Measurements from ENCODE around the gene ARID1B. TPM values are rescaled to one million over a fixed set of nuclear protein-coding genes. Genes with fewer than 3 reads are reported as not detected.

Gene ARID1B
- total and polyA plus RNA-seq, 2 experiments from 2014 or later, result 32.9 to 67.0 TPM

DNA sequence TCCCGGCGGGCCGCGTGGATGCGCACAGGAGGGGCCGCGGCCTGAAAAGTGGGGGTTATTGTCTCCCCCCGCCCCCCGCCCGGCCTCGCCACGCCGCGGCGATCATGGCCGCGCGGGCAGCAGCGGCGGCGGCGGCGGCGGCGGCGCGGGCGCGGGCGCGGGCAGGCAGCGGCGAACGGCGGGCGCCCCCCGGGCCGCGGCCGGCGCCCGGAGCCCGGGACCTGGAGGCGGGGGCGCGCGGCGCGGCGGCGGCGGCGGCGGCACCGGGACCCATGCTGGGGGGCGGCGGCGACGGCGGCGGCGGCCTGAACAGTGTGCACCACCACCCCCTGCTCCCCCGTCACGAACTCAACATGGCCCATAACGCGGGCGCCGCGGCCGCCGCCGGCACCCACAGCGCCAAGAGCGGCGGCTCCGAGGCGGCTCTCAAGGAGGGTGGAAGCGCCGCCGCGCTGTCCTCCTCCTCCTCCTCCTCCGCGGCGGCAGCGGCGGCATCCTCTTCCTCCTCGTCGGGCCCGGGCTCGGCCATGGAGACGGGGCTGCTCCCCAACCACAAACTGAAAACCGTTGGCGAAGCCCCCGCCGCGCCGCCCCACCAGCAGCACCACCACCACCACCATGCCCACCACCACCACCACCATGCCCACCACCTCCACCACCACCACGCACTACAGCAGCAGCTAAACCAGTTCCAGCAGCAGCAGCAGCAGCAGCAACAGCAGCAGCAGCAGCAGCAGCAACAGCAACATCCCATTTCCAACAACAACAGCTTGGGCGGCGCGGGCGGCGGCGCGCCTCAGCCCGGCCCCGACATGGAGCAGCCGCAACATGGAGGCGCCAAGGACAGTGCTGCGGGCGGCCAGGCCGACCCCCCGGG lies 637 bp downstream of the ARID1B start:
- peak overlapping the region; percentile 61 for H2AFZ ChIP-seq
- peaks cover 56% of the 10 kb centered on the region for H3K79me2 ChIP-seq
- H4K20me1 ChIP-seq (ENCODE audit: insufficient read depth, poor library complexity, severe bottlenecking), result peaks cover 21% of the 10 kb centered on the region
- DNase-seq (ENCODE audit: low spot score), result peak; percentile 76
- H3K9me3 ChIP-seq (ENCODE audit: low read depth), result no peaks in the 10 kb centered on the region
- peaks cover 33% of the 10 kb centered on the region for H3K4me1 ChIP-seq (ENCODE audit: insufficient read depth)
- H3K27ac ChIP-seq, result peak overlapping the region; percentile 99
- peak overlapping the region; percentile 89 for H3K4me2 ChIP-seq
- no peaks in the 10 kb centered on the region for H3K27me3 ChIP-seq
- under 1% methylated on average over 29 of the region's 113 CpGs for WGBS (ENCODE audit: low lambda C conversion rate, missing lambda C conversion rate)
- no peak for TF ChIP-seq EZH2 (IDR thresholded peaks at IDR 0.05; ENCODE audit: borderline replicate concordance)
- TF ChIP-seq, protein P1, sequence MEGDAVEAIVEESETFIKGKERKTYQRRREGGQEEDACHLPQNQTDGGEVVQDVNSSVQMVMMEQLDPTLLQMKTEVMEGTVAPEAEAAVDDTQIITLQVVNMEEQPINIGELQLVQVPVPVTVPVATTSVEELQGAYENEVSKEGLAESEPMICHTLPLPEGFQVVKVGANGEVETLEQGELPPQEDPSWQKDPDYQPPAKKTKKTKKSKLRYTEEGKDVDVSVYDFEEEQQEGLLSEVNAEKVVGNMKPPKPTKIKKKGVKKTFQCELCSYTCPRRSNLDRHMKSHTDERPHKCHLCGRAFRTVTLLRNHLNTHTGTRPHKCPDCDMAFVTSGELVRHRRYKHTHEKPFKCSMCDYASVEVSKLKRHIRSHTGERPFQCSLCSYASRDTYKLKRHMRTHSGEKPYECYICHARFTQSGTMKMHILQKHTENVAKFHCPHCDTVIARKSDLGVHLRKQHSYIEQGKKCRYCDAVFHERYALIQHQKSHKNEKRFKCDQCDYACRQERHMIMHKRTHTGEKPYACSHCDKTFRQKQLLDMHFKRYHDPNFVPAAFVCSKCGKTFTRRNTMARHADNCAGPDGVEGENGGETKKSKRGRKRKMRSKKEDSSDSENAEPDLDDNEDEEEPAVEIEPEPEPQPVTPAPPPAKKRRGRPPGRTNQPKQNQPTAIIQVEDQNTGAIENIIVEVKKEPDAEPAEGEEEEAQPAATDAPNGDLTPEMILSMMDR (IDR thresholded peaks at IDR 0.05; ENCODE audit: poor library complexity), result no peak
- no peak for TF ChIP-seq EZH2phosphoT487 (IDR thresholded peaks at IDR 0.05; ENCODE audit: low read depth, severe bottlenecking, unreplicated experiment)
- no peaks in the 10 kb centered on the region for H3K36me3 ChIP-seq (replicated peaks; ENCODE audit: insufficient read depth, low read depth)
- no peaks in the 10 kb centered on the region for H3K9me2 ChIP-seq (replicated peaks; ENCODE audit: insufficient read depth)
- H3K4me3 ChIP-seq, result peak overlapping the region; percentile 88

DNA sequence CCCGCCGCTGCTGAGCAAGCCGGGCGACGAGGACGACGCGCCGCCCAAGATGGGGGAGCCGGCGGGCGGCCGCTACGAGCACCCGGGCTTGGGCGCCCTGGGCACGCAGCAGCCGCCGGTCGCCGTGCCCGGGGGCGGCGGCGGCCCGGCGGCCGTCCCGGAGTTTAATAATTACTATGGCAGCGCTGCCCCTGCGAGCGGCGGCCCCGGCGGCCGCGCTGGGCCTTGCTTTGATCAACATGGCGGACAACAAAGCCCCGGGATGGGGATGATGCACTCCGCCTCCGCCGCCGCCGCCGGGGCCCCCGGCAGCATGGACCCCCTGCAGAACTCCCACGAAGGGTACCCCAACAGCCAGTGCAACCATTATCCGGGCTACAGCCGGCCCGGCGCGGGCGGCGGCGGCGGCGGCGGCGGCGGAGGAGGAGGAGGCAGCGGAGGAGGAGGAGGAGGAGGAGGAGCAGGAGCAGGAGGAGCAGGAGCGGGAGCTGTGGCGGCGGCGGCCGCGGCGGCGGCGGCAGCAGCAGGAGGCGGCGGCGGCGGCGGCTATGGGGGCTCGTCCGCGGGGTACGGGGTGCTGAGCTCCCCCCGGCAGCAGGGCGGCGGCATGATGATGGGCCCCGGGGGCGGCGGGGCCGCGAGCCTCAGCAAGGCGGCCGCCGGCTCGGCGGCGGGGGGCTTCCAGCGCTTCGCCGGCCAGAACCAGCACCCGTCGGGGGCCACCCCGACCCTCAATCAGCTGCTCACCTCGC lies 1.5 kb downstream of the ARID1B start:
- Histone ChIP-seq H4K20me1 (ENCODE audit: insufficient read depth, poor library complexity, severe bottlenecking) (peaks cover 29% of the 10 kb centered on the region), H3K9me3 (ENCODE audit: low read depth) (no peaks in the 10 kb centered on the region), H3K27me3 (no peaks in the 10 kb centered on the region), H3K36me3 (replicated peaks; ENCODE audit: insufficient read depth, low read depth) (no peaks in the 10 kb centered on the region), H3K9me2 (replicated peaks; ENCODE audit: insufficient read depth) (no peaks in the 10 kb centered on the region), H3K4me3 (peak overlapping the region; percentile 88), H3K4me2 (peak overlapping the region; percentile 83), H3K79me2 (peaks cover 62% of the 10 kb centered on the region), H2AFZ (peak overlapping the region; percentile 54), H3K4me1 (ENCODE audit: insufficient read depth) (peaks cover 41% of the 10 kb centered on the region), H3K27ac (peak overlapping the region; percentile 97)
- peak; percentile 69 for DNase-seq (ENCODE audit: low spot score)
- WGBS (ENCODE audit: low lambda C conversion rate, missing lambda C conversion rate), result 1% methylated on average over 40 of the region's 100 CpGs
- TF ChIP-seq EZH2phosphoT487 (IDR thresholded peaks at IDR 0.05; ENCODE audit: low read depth, severe bottlenecking, unreplicated experiment), result no peak
- TF ChIP-seq, protein P1 (IDR thresholded peaks at IDR 0.05; ENCODE audit: poor library complexity), result no peak
- TF ChIP-seq EZH2 (IDR thresholded peaks at IDR 0.05; ENCODE audit: borderline replicate concordance), result no peak

DNA sequence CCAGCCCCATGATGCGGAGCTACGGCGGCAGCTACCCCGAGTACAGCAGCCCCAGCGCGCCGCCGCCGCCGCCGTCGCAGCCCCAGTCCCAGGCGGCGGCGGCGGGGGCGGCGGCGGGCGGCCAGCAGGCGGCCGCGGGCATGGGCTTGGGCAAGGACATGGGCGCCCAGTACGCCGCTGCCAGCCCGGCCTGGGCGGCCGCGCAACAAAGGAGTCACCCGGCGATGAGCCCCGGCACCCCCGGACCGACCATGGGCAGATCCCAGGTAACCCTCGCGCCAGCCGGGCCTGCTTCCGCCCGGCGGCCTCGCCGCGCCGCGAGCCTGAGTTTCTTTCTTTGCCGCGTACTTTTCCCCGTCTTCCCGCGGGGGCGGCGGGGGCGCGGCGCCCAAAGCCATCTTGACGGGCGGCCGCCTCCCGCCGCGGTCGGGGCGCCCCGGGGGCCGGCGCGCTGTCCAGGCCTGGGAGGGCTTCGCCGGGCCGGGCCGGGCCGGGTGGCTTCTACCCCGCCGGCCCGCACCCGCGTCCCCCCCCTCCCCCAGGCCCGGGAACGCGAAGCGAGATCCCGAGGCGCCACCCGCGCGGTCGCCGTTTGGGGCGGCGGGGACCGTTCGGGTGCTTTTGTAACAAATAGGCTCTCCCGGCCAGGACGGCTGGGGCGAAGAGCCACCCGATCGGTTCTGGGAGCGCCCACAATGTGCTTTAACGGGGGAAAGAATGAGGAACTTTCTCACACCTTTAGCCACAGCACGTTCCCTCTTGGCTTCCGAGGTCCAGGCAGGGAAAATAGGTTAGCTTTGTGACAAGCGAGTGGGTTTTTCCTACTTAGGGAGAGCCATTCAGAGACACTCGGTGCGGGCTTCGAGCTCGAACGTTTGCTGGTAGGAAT lies 2.3 kb downstream of the ARID1B start:
- H3K4me2 ChIP-seq, result peak overlapping the region; percentile 83
- H3K79me2 ChIP-seq, result peaks cover 68% of the 10 kb centered on the region
- H3K9me2 ChIP-seq (replicated peaks; ENCODE audit: insufficient read depth), result no peaks in the 10 kb centered on the region
- WGBS (ENCODE audit: low lambda C conversion rate, missing lambda C conversion rate), result under 1% methylated on average over 45 of the region's 108 CpGs
- TF ChIP-seq, protein P1 (IDR thresholded peaks at IDR 0.05; ENCODE audit: poor library complexity), result no peak
- no peak for TF ChIP-seq EZH2 (IDR thresholded peaks at IDR 0.05; ENCODE audit: borderline replicate concordance)
- H3K9me3 ChIP-seq (ENCODE audit: low read depth), result no peaks in the 10 kb centered on the region
- peak overlapping the region; percentile 88 for H3K4me3 ChIP-seq
- no peaks in the 10 kb centered on the region for H3K36me3 ChIP-seq (replicated peaks; ENCODE audit: insufficient read depth, low read depth)
- H2AFZ ChIP-seq, result peak overlapping the region; percentile 54
- peaks cover 37% of the 10 kb centered on the region for H4K20me1 ChIP-seq (ENCODE audit: insufficient read depth, poor library complexity, severe bottlenecking)
- peak; percentile 65 for DNase-seq (ENCODE audit: low spot score)
- no peaks in the 10 kb centered on the region for H3K27me3 ChIP-seq
- H3K4me1 ChIP-seq (ENCODE audit: insufficient read depth), result peaks cover 41% of the 10 kb centered on the region
- peak overlapping the region; percentile 97 for H3K27ac ChIP-seq
